AG04449 (cell line): ENCODE measurements around the gene OR6C6.
"Not testable (repeated sequence)": the region's sequence is repeated elsewhere in the genome, so short reads cannot be mapped to it uniquely, and the experiment has no call there.

Experiments
- CTCF ChIA-PET: fragments of 350-600 bp; formaldehyde crosslinking; extraction: SDS; loops from one replicate; lab custom pipeline; 2021; ENCODE audit warnings: antibody characterized with exemption; lab: Yijun Ruan, JAX
- POLR2A ChIA-PET: fragments of 400-600, 350-600 bp; formaldehyde crosslinking; extraction: SDS; loops from one replicate; lab custom pipeline; 2020; ENCODE audit warnings: antibody characterized with exemption, inconsistent platforms; lab: Yijun Ruan, JAX
- DNase-seq: peaks from one replicate; pipeline ENCODE4 v3.0.0-alpha.2; 2010; ENCODE audit warnings: low read depth, low spot score
- H3K4me3 ChIP-seq: 2 replicates; pipeline ENCODE4 v1.5.1; 2011; ENCODE audit warnings: low read depth, mild to moderate bottlenecking, control low read depth, low read length
- TF ChIP-seq, protein P1 (sequence below): IDR thresholded peaks from one replicate; pipeline ENCODE4 v1.5.1; 2011; ENCODE audit warnings: mild to moderate bottlenecking, moderate library complexity, low read length, control low read depth, inconsistent platforms; ENCODE audit not compliant: insufficient read depth; ENCODE audit errors: missing control alignments

Gene OR6C6

DNA sequence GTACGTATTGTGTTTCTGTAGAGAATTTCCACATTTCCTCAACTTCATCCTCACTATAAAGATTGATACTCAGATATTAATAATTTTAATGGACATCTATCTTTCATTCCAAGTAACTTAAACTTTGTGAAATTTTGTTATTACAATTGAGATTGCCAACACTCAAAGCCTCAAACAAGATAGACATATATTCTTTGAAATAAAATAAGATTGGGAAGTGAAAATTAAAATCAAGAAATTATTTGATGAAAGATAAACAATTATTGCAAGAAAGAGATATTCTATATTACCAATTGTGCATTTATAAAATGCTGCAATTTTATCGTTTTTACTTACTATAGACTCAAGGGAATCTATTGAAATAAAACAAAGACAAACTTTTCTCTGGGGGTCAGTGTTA is at the start of gene OR6C6:
OR6C6 (minus strand) TSS at position 101 of the 400 bp plus-strand sequence. CDS start 1,337 bp downstream, outside the sequence.
- TF ChIP-seq, protein P1, sequence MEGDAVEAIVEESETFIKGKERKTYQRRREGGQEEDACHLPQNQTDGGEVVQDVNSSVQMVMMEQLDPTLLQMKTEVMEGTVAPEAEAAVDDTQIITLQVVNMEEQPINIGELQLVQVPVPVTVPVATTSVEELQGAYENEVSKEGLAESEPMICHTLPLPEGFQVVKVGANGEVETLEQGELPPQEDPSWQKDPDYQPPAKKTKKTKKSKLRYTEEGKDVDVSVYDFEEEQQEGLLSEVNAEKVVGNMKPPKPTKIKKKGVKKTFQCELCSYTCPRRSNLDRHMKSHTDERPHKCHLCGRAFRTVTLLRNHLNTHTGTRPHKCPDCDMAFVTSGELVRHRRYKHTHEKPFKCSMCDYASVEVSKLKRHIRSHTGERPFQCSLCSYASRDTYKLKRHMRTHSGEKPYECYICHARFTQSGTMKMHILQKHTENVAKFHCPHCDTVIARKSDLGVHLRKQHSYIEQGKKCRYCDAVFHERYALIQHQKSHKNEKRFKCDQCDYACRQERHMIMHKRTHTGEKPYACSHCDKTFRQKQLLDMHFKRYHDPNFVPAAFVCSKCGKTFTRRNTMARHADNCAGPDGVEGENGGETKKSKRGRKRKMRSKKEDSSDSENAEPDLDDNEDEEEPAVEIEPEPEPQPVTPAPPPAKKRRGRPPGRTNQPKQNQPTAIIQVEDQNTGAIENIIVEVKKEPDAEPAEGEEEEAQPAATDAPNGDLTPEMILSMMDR: no peak
- POLR2A ChIA-PET: no interaction called here
- no peak for DNase-seq
- no peak within 1 kb of the TSS for H3K4me3 ChIP-seq
- CTCF ChIA-PET: no interaction called here

DNA sequence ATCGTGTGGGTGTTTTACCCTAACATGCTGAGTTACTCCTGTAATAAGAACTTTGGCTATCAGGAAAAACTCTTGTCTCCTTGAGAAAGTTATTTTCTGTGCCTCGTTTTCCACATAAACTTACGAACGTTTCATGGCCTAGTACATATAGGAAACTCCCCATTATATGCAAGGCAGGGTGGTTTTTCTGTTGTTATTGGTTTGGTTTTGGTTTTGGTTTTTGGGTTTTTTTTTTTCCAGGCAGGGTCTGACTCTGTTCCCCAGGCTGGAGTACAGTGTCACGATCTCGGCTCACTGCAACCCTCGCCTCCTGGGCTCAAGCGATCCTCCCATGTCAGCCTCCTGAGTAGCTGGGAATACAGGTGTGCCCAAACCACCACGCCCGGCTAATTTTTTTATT is 39.6 kb upstream of the OR6C6 start:
- no peak for DNase-seq
- H3K4me3 ChIP-seq: no peak overlapping the region
- CTCF ChIA-PET: no interaction called here
- POLR2A ChIA-PET: no interaction called here
- TF ChIP-seq, protein P1: no peak

DNA sequence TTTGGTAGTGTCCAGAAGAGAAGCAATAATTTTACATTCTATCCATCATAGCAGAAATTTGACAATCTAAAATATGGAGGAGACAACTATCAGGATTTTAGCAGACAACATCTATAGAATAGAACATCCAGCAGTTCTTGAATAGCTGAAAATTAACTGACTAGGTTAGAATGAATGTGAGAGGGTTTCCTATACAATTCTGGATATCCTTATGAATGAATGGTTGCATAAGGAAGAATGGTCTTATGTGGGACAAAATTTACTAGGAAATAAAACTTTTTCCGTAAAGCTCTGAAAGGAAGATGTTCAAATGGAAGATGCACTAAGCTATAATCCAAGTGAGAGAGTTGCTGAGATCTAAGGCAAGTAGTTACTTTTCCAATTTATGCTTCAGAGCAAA is 34.1 kb upstream of the OR6C6 start, which contains the start of gene OR6C3:
OR6C3 (plus strand) TSS at position 301 of the 400 bp plus-strand sequence. CDS start 955 bp downstream, outside the sequence.
- ChIA-PET POLR2A (no interaction called here), CTCF (no interaction called here)
- TF ChIP-seq, protein P1: no peak
- H3K4me3 ChIP-seq: no peak within 1 kb of the TSS
- no peak for DNase-seq

DNA sequence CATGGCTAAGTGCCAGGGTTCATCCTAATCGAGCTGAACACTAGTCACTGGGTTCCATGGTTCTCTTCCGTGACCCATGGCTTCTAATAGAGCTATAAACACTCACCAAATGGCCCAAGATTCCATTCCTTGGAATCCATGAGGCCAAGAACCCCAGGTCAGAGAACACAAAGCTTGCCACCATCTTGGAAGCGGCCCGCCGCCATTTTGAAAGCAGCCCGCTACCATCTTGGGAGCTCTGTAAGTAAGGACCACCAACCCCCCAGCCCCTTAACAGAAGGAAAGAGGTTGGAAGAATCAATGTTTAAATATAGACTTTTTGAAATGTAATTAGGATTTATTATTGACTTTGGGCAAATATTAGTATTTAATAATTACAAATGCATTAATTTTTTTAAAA is 29.4 kb upstream of the OR6C6 start:
- H3K4me3 ChIP-seq, CTCF ChIA-PET, POLR2A ChIA-PET, DNase-seq: not testable (repeated sequence)

DNA sequence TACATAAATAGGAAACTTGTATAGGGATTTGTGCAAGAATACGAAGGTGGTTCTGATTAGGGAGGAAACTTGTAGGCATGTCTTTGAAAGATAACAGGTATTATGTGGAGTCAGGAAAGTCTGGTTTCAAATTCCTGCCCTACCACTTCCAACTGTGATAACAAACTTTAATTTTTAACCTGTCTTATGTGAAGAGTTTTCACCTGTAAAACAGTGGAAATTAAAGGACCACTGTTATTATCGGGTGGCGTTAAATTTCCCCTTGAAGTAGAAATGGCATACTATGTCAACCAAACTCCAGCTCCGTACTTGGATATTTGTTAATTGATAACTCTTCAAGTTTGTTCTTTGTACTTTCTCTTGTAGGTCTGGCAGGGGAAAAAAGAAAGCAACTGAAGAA is 23.8 kb upstream of the OR6C6 start:
- no peak overlapping the region for H3K4me3 ChIP-seq
- no peak for DNase-seq
- TF ChIP-seq, protein P1: no peak
- ChIA-PET CTCF (interaction anchor here (1.0 kb wide), 1 partner anchor 298 kb away, joined by 3 read pairs; no protein-coding TSS in a partner anchor), POLR2A (no interaction called here)

DNA sequence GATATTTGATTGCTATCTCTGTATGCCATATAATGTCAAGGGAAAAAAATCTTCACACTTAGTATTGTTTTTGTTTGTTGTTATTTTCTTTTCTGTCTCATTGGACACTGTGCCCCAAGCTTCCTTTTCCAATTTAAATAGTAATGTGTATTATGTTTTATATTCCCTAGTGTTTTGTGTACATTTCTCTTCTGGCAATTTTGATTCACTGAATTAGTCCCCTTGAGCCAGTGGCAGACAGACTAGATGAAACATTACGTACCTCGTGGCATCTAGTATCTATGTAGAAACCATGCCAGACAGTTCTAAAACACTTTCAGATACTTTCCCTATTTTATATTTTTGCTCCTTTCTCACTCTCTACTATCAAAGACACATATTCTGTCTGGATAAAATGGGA is 17.7 kb upstream of the OR6C6 start, which contains the start of gene OR6C1:
OR6C1 (plus strand) TSS at position 301 of the 400 bp plus-strand sequence. CDS start 6,257 bp downstream, outside the sequence.
- ChIA-PET CTCF (no interaction called here), POLR2A (no interaction called here)
- DNase-seq: no peak
- TF ChIP-seq, protein P1: no peak
- H3K4me3 ChIP-seq: no peak within 1 kb of the TSS

DNA sequence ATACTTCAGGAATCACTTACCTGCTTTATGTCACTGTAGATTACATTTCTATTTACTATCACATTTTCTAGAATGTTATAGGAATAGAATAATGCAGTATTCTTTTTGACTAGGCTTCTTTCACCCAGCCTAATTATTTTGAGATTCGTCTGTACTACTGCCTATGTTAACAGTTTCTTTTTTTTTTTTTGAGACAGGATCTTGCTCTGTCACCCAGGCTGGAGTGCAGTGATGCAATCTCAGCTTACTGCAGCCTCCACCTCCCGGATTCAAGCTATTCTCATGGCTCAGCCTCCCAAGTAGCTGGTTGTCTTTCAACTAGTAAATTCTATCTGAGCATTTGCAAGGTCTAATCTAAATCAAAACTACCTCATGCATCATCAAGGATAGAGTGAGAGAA is 6.4 kb downstream of the OR6C6 start:
- CTCF ChIA-PET: no interaction called here
- no peak overlapping the region for H3K4me3 ChIP-seq
- no peak for DNase-seq
- TF ChIP-seq, protein P1: no peak
- POLR2A ChIA-PET: no interaction called here
